DMS114 treated with DMSO at 0.1 percent for 48 hours (cell line): Measurements from ENCODE around the gene BBLN.

Experiments used
- DNase-seq: peaks from one replicate; lab custom pipeline; 2025; ENCODE audit not compliant: unreplicated experiment; lab: John Stamatoyannopoulos, UW

Gene BBLN

DNA sequence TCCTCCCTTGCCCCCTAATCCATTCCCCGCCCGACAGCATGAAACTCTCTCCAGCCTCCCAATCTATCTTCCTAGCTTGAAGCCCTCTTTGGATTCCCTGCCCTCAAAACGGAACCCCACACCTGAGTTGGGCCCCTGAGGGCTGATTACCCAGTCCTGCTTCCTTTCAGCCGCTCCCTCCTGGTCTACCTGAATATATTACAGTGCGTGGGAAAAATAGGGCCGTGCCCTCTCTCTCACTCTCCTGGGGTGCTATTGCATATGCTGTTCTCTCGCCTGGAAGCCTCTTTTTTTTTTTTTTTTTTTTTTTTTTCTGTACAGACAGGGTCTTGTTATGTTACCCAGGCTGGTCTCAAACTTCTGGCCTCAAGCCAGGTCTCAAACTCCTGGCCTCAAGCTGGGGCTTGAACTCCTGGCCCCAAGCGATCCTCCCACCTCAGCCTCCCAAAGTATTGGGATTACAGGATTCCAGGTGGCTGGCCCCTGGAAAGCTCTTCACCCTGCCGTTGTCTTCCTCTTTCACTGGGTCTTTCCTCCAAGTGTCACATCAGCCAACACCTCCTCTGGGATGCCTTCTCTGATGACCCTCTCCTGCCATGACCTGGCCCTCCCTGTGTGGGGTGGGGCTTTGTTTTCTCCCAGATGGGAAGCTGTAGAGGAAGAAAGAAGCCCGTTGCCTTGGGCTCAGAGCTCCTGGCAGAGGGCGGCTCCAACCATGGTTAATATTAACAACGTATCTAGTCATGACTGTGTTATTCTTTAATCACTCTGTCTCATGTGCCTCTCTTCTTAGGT is 51.3 kb downstream of the BBLN start:
- DNase-seq = no peak

DNA sequence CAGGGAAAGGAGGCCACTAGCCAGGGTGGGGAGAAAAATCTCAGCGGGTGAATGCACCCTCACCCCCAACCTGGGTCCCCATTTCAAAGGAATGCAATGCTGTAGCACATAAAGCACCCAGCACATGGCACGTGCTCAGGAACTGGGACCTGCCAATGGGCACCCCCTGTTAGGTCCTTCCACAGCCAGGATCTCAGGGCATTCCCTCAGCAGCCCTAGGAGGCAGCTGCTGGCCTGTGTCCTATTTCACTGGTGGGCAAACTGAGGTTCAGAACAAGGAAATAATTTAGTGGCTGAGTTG is 51.9 kb downstream of the BBLN start:
- DNase-seq = no peak
